T-helper 1 cell treated with Interleukin-12 subunit alpha and Interleukin-12 subunit beta and Interleukin-4 antibody, amounts not matched to agents 30 μg/mL and 1 μg/mL, for 36 hours (primary cell): ENCODE measurements around the gene HLF.

Source experiments
- H3K27ac Mint-ChIP-seq: one replicate; pipeline ENCODE4 v1.8.0; 2021; ENCODE audit warnings: mild to moderate bottlenecking, mixed read lengths
- H3K27me3 Mint-ChIP-seq: one replicate; pipeline ENCODE4 v1.8.0; 2021; ENCODE audit warnings: low read depth, mixed read lengths
- H3K36me3 Mint-ChIP-seq: one replicate; pipeline ENCODE4 v1.8.0; 2021; ENCODE audit warnings: low read depth, mixed read lengths
- H3K4me1 Mint-ChIP-seq: one replicate; pipeline ENCODE4 v1.8.0; 2021; ENCODE audit warnings: low read depth, mixed read lengths
- H3K4me3 Mint-ChIP-seq: one replicate; pipeline ENCODE4 v1.8.0; 2021; ENCODE audit warnings: mild to moderate bottlenecking, moderate library complexity, mixed read lengths
- H3K9me3 Mint-ChIP-seq: one replicate; pipeline ENCODE4 v1.8.0; 2021; ENCODE audit warnings: mixed read lengths

Gene HLF

GRCh38 chr17:55286681-55287589 is 22.2 kb downstream of the HLF start:
- Mint-ChIP-seq H3K4me1 (peaks cover 18% of the 10 kb centered on the region), H3K27ac (no peak overlapping the region), H3K9me3 (peaks cover 3% of the 10 kb centered on the region), H3K27me3 (peaks cover 7% of the 10 kb centered on the region), H3K36me3 (peaks cover 4% of the 10 kb centered on the region), H3K4me3 (no peak overlapping the region)

- Mint-ChIP-seq H3K36me3 (peaks cover 2% of the 10 kb centered on the region), H3K9me3 (peaks cover 3% of the 10 kb centered on the region), H3K27ac (no peak overlapping the region), H3K4me3 (no peak overlapping the region), H3K4me1 (peaks cover 14% of the 10 kb centered on the region), H3K27me3 (peaks cover 3% of the 10 kb centered on the region)
Observed at GRCh38 chr17:55288356-55289105, 23.8 kb downstream of the HLF start.

GRCh38 chr17:55289106-55289446 is 24.3 kb downstream of the HLF start:
- no peak overlapping the region for H3K27ac Mint-ChIP-seq
- H3K9me3 Mint-ChIP-seq, result peaks cover 3% of the 10 kb centered on the region
- H3K36me3 Mint-ChIP-seq, result peaks cover 2% of the 10 kb centered on the region
- H3K27me3 Mint-ChIP-seq, result peaks cover 3% of the 10 kb centered on the region
- peaks cover 12% of the 10 kb centered on the region for H3K4me1 Mint-ChIP-seq
- no peak overlapping the region for H3K4me3 Mint-ChIP-seq

GRCh38 chr17:55289978-55290377 is 25.2 kb downstream of the HLF start:
- Mint-ChIP-seq H3K36me3 (no peaks in the 10 kb centered on the region), H3K9me3 (peaks cover under 1% of the 10 kb centered on the region), H3K27ac (no peak overlapping the region), H3K27me3 (peaks cover 3% of the 10 kb centered on the region), H3K4me3 (no peak overlapping the region), H3K4me1 (peaks cover 2% of the 10 kb centered on the region)

- Mint-ChIP-seq H3K4me1 (peaks cover 2% of the 10 kb centered on the region), H3K27ac (no peak overlapping the region), H3K4me3 (no peak overlapping the region), H3K27me3 (peaks cover 3% of the 10 kb centered on the region), H3K36me3 (no peaks in the 10 kb centered on the region), H3K9me3 (no peaks in the 10 kb centered on the region)
Observed at GRCh38 chr17:55290492-55291113, 25.8 kb downstream of the HLF start.

- H3K36me3 Mint-ChIP-seq, result no peaks in the 10 kb centered on the region
- peaks cover 2% of the 10 kb centered on the region for H3K4me1 Mint-ChIP-seq
- peaks cover 3% of the 10 kb centered on the region for H3K27me3 Mint-ChIP-seq
- H3K4me3 Mint-ChIP-seq, result no peak overlapping the region
- H3K9me3 Mint-ChIP-seq, result no peaks in the 10 kb centered on the region
- H3K27ac Mint-ChIP-seq, result no peak overlapping the region
Observed at GRCh38 chr17:55291114-55291507, 26.4 kb downstream of the HLF start.

GRCh38 chr17:55292094-55292493 is 27.3 kb downstream of the HLF start:
- Mint-ChIP-seq H3K27me3 (peaks cover 3% of the 10 kb centered on the region), H3K4me3 (no peak overlapping the region), H3K4me1 (peaks cover 2% of the 10 kb centered on the region), H3K36me3 (no peaks in the 10 kb centered on the region), H3K9me3 (no peaks in the 10 kb centered on the region), H3K27ac (no peak overlapping the region)

GRCh38 chr17:55294042-55294751 is 29.4 kb downstream of the HLF start:
- Mint-ChIP-seq H3K27ac (no peak overlapping the region), H3K4me3 (no peak overlapping the region), H3K36me3 (no peaks in the 10 kb centered on the region), H3K27me3 (peaks cover 5% of the 10 kb centered on the region), H3K4me1 (peaks cover 2% of the 10 kb centered on the region), H3K9me3 (no peaks in the 10 kb centered on the region)

- no peaks in the 10 kb centered on the region for H3K36me3 Mint-ChIP-seq
- no peak overlapping the region for H3K27ac Mint-ChIP-seq
- H3K4me3 Mint-ChIP-seq, result no peak overlapping the region
- no peaks in the 10 kb centered on the region for H3K9me3 Mint-ChIP-seq
- H3K4me1 Mint-ChIP-seq, result peaks cover under 1% of the 10 kb centered on the region
- H3K27me3 Mint-ChIP-seq, result peaks cover 10% of the 10 kb centered on the region
Observed at GRCh38 chr17:55295411-55296170, 30.8 kb downstream of the HLF start.

GRCh38 chr17:55296171-55296695 is 31.5 kb downstream of the HLF start:
- H3K27me3 Mint-ChIP-seq, result peaks cover 9% of the 10 kb centered on the region
- no peak overlapping the region for H3K4me3 Mint-ChIP-seq
- H3K36me3 Mint-ChIP-seq, result no peaks in the 10 kb centered on the region
- H3K4me1 Mint-ChIP-seq, result no peaks in the 10 kb centered on the region
- H3K9me3 Mint-ChIP-seq, result no peaks in the 10 kb centered on the region
- H3K27ac Mint-ChIP-seq, result no peak overlapping the region

GRCh38 chr17:55296699-55297098 is 31.9 kb downstream of the HLF start:
- peaks cover 9% of the 10 kb centered on the region for H3K27me3 Mint-ChIP-seq
- no peaks in the 10 kb centered on the region for H3K9me3 Mint-ChIP-seq
- no peaks in the 10 kb centered on the region for H3K4me1 Mint-ChIP-seq
- no peak overlapping the region for H3K4me3 Mint-ChIP-seq
- H3K27ac Mint-ChIP-seq, result no peak overlapping the region
- no peaks in the 10 kb centered on the region for H3K36me3 Mint-ChIP-seq

- Mint-ChIP-seq H3K27me3 (peaks cover 9% of the 10 kb centered on the region), H3K27ac (no peak overlapping the region), H3K4me3 (no peak overlapping the region), H3K4me1 (no peaks in the 10 kb centered on the region), H3K9me3 (no peaks in the 10 kb centered on the region), H3K36me3 (no peaks in the 10 kb centered on the region)
Observed at GRCh38 chr17:55298111-55298730, 33.5 kb downstream of the HLF start.

GRCh38 chr17:55299162-55299838 is 34.5 kb downstream of the HLF start:
- H3K4me3 Mint-ChIP-seq, result no peak overlapping the region
- no peaks in the 10 kb centered on the region for H3K36me3 Mint-ChIP-seq
- H3K4me1 Mint-ChIP-seq, result no peaks in the 10 kb centered on the region
- H3K27me3 Mint-ChIP-seq, result peaks cover 9% of the 10 kb centered on the region
- no peak overlapping the region for H3K27ac Mint-ChIP-seq
- no peaks in the 10 kb centered on the region for H3K9me3 Mint-ChIP-seq
